RWPE1 (cell line): ENCODE measurements around the gene WASHC4.

Experiments used
- CTCF ChIA-PET: fragments of 350-600 bp; sonication (Branson Sonifier 250); formaldehyde crosslinking; extraction: SDS; loops from one replicate; lab custom pipeline; 2021; lab: Yijun Ruan, JAX
- POLR2A ChIA-PET: fragments of 400-600 bp; formaldehyde crosslinking; extraction: SDS; loops from one replicate; lab custom pipeline; 2020; ENCODE audit warnings: antibody characterized with exemption; ENCODE audit not compliant: low non-redundant PET; lab: Yijun Ruan, JAX
- DNase-seq: peaks from one replicate; pipeline ENCODE4 v3.0.0; 2012; ENCODE audit warnings: low spot score
- H3K27ac ChIP-seq: fragments of 450-650 bp; 2 replicates; pipeline ENCODE4 v1.5.1; 2017
- TF ChIP-seq, protein P1 (sequence below): fragments of 450-650 bp; conservative IDR thresholded peaks from 2 replicates; pipeline ENCODE4 v1.5.1; 2017; ENCODE audit warnings: low read depth, mild to moderate bottlenecking

The WASHC4 gene

GRCh38 chr12:105206686-105207374, 99.3 kb downstream of the WASHC4 start:
- TF ChIP-seq, protein P1, sequence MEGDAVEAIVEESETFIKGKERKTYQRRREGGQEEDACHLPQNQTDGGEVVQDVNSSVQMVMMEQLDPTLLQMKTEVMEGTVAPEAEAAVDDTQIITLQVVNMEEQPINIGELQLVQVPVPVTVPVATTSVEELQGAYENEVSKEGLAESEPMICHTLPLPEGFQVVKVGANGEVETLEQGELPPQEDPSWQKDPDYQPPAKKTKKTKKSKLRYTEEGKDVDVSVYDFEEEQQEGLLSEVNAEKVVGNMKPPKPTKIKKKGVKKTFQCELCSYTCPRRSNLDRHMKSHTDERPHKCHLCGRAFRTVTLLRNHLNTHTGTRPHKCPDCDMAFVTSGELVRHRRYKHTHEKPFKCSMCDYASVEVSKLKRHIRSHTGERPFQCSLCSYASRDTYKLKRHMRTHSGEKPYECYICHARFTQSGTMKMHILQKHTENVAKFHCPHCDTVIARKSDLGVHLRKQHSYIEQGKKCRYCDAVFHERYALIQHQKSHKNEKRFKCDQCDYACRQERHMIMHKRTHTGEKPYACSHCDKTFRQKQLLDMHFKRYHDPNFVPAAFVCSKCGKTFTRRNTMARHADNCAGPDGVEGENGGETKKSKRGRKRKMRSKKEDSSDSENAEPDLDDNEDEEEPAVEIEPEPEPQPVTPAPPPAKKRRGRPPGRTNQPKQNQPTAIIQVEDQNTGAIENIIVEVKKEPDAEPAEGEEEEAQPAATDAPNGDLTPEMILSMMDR = no peak
- POLR2A ChIA-PET = no interaction called here
- DNase-seq = no peak
- H3K27ac ChIP-seq = no peak overlapping the region
- CTCF ChIA-PET = no interaction called here

DNA sequence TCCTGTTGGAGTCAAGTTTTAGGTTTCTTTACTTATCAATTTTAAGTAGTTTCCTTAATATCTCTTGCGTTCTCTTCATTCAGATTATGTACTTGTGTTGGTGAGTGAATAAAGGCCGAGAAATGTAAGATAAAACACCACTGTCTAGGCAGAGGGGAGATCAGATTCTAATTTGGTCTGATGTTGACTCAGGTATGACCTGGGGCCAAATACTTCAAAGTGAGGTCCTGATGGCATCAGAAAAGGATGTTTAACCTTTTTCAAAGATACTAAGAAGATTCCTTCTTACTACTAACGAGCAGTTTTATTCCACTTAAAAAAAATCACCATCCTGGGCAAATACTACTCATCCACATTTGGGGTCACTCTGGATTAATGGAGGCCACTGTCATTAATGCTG, 101.6 kb downstream of the WASHC4 start:
- no peak overlapping the region for H3K27ac ChIP-seq
- no peak for DNase-seq
- TF ChIP-seq, protein P1 = no peak
- POLR2A ChIA-PET = no interaction called here
- CTCF ChIA-PET = no interaction called here

GRCh38 chr12:105212438-105212837, 104.9 kb downstream of the WASHC4 start:
- no peak overlapping the region for H3K27ac ChIP-seq
- TF ChIP-seq, protein P1 = no peak
- no peak for DNase-seq
- POLR2A ChIA-PET = no interaction called here
- CTCF ChIA-PET = interaction anchor here (0.6 to 0.7 kb wide), 2 partner anchors 173 to 1580 kb away, joined by 3 to 4 read pairs; no protein-coding TSS in a partner anchor

GRCh38 chr12:105214148-105214547, 106.6 kb downstream of the WASHC4 start:
- no peak for DNase-seq
- POLR2A ChIA-PET = no interaction called here
- CTCF ChIA-PET = interaction anchor here (0.6 kb wide), 2 partner anchors 177 to 467 kb away, joined by 3 to 4 read pairs; no protein-coding TSS in a partner anchor
- peak overlapping the region; percentile 47; the same call in 1 of the 2 replicates for H3K27ac ChIP-seq
- TF ChIP-seq, protein P1 = no peak

DNA sequence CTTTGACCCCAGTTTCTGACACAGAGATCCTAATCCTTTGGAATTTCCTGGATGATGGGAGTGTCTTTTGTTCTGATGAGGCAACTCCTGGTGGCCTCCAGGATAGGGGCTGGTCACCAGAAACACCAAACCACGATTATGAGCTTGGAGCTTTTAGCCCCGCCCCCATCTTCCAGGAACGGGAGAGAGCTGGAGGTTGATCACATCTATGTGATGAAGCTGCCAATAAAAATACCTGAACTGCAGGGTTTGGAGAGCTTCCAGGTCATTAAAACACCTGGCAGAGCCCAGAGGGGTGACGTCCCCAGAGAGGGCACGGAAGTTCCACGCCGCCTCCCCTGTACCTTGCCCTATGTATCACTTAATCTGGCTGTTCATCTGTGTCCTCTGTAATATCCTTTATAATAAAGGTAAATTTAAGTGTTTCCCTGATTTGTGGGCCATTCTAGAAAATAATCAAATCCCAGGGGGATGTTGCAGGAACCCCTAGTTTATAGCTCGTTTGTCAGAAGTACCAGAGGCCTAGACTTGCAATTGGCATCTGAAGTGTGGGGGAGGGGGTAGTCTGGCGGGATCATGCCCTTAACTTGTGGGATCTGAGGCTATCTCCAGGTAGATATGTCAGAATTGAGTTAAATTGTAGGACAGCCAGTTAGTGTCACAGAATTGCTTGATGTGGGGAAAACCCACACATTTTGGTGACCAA, 107.3 kb downstream of the WASHC4 start:
- TF ChIP-seq, protein P1 = no peak
- POLR2A ChIA-PET = no interaction called here
- peak overlapping the region; percentile 64 for H3K27ac ChIP-seq
- DNase-seq = peak; percentile 37
- CTCF ChIA-PET = interaction anchor here (0.6 to 1.0 kb wide), 2 partner anchors 116 to 176 kb away, joined by 3 to 4 read pairs; partner anchors contain the start of gene C12orf75

- DNase-seq = no peak
- H3K27ac ChIP-seq = no peak overlapping the region
- ChIA-PET POLR2A (no interaction called here), CTCF (no interaction called here)
- TF ChIP-seq, protein P1 = no peak
These were observed 110.9 kb downstream of the WASHC4 start for GRCh38 chr12:105218434-105218833.
